Pancreas (tissue), 10 donors: Measurements from ENCODE around the gene NLRP11. TPM values are rescaled to one million over a fixed set of nuclear protein-coding genes. Genes with fewer than 3 reads are reported as not detected.

Experiments used
- ATAC-seq, 4 donors: fragments of 200-7000 bp; cut with Tn5 transposase; one replicate each; pipeline versions ENCODE4 v1.8.0 to v1.9.1; 2020; ENCODE audit warnings: mild to moderate bottlenecking in 4 of 4, moderate library complexity in 4 of 4
- DNase-seq, 6 donors: peaks; one replicate each; pipeline ENCODE4 v3.0.0-alpha.2; 2020
- FAIRE-seq: peaks from 2 replicates; lab custom pipeline; 2012; peaks lifted over from hg19 to GRCh38; lab: Jason Lieb, UNC
- H3K27ac ChIP-seq, 4 donors: fragments of 200-600 bp; sonication (generic); 1 replicate in 3 of 4; 2 replicates in 1 of 4; pipeline versions ENCODE4 v1.5.0 to v1.8.0; 2020
- H3K27me3 ChIP-seq, 4 donors: fragments of 200-600 bp; one replicate each; pipeline ENCODE4 v1.8.0; 2021
- H3K36me3 ChIP-seq, 3 donors: fragments of 200-600 bp; sonication (generic) in 1 of 3; one replicate each; pipeline versions ENCODE4 v1.5.0 to v1.8.0; 2020 to 2021
- H3K4me1 ChIP-seq, 3 donors: fragments of 200-600 bp; one replicate each; pipeline ENCODE4 v1.8.0; 2021
- H3K4me3 ChIP-seq, 4 donors: fragments of 200-600 bp; sonication (generic) in 2 of 4; one replicate each; pipeline versions ENCODE4 v1.5.0 to v1.8.0; 2020 to 2021
- H3K9me3 ChIP-seq, 4 donors: fragments of 200-600 bp; one replicate each; pipeline ENCODE4 v1.8.0; 2021
- CTCF ChIP-seq, 4 donors: fragments of 200-600 bp; sonication (generic) in 3 of 4; IDR thresholded peaks; one replicate each; pipeline versions ENCODE4 v1.5.0 to v1.8.0; 2021; ENCODE audit warnings: antibody characterized with exemption in 4 of 4
- WGBS, 2 donors: extraction: QIAGEN DNeasy Blood & Tissue Kit; methylation state at CpG; one replicate each; pipeline ENCODE4 v1.1.7; 2013; 5-methylcytosine and 5-hydroxymethylcytosine counted together
- intact Hi-C, 3 donors: fragments of 100-400 bp; cut with DNase I; formaldehyde crosslinking; loops; one replicate each; pipeline versions ENCODE4 v1.11.1 to v1.14.2; 2022
- polyA plus RNA-seq, 2 donors: library from polyadenylated mRNA; stranded (reverse); fragments of 200-250 nt; gene quantifications; one replicate each; pipeline ENCODE4 v1.2.3, GENCODE V29; 2013
- total RNA-seq, 6 donors: library from RNA; stranded (reverse); fragmentation: NEBNext Ultra II Directional in 4 of 6; extraction: Animal tissue kit (Norgen Biotek cat#: 25700) in 4 of 6; gene quantifications; one replicate each; pipeline versions ENCODE4 v1.2.1 to v1.2.4, GENCODE V29; 2021 to 2023
- donor health status: healthy with polysubstance abuse.
- donor health status: DM: no; HTN: no; CAD: no; lungs with moderate emphysema.
- donor health status: DM: no; HTN: no; CAD: no.
- donor health status: control.
- donor health status: control.
- donor health status: Bipolar disorder and iron deficiency.
- donor health status: DM: yes; HTN: yes; CAD: no.
- donor health status: DM: no; HTN: no; CAD: no.
- donor health status: DM: no; HTN: no; CAD: no.
- donor health status: DM: yes; HTN: yes; CAD: no.

NLRP11 gene
- total and polyA plus RNA-seq, 8 donors = 0.04 to 0.22 (median 0.09) TPM; not detected in 1

- ATAC-seq = no peak
- no peaks in the 10 kb centered on the region for H3K36me3 ChIP-seq
- no peak overlapping the region for H3K27ac ChIP-seq
- no peak for FAIRE-seq
- H3K27me3 ChIP-seq = peaks cover 0 to 6% (median 0%) of the 10 kb centered on the region in 4 donors
- no peaks in the 10 kb centered on the region for H3K9me3 ChIP-seq
- WGBS, 2 donors = 27 to 31% methylated on average over 4 of the region's 4 CpGs
- no peak for DNase-seq
- no peak overlapping the region for H3K4me3 ChIP-seq
- intact Hi-C loops = no loop called here
- TF ChIP-seq CTCF (IDR thresholded peaks at IDR 0.05) = no peak
- H3K4me1 ChIP-seq = no peaks in the 10 kb centered on the region
These were observed 7.1 kb upstream of the NLRP11 start for GRCh38 chr19:55838906-55839305.

DNA sequence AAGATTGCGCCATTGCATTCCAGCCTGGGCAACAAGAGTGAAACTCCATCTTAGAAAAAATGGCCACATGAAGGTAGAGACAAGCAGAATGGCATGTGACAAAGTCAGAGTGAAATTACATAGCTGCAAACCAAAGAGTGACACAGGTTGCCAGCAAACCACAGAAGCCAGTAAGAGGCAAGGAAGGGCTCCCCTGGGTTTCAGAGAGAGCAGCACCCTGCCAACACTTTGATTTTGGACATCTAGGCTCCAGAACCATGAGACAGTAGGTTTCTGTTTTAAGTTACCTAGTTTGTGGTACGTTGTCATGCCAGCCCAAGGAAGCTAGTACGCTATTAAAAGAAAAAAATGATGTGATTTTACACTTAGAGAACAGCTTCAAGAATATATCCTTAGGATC, 6.5 kb upstream of the NLRP11 start:
- no peak for TF ChIP-seq CTCF (IDR thresholded peaks at IDR 0.05)
- Histone ChIP-seq H3K27ac (no peak overlapping the region), H3K27me3 (peaks cover 0 to 7% (median 0%) of the 10 kb centered on the region in 4 donors), H3K4me3 (no peak overlapping the region), H3K4me1 (no peaks in the 10 kb centered on the region), H3K9me3 (no peaks in the 10 kb centered on the region), H3K36me3 (no peaks in the 10 kb centered on the region)
- intact Hi-C loops = no loop called here
- FAIRE-seq = no peak
- WGBS, 2 donors = 59 to 75% methylated on average over 3 of the region's 3 CpGs
- ATAC-seq = no peak
- no peak for DNase-seq

DNA sequence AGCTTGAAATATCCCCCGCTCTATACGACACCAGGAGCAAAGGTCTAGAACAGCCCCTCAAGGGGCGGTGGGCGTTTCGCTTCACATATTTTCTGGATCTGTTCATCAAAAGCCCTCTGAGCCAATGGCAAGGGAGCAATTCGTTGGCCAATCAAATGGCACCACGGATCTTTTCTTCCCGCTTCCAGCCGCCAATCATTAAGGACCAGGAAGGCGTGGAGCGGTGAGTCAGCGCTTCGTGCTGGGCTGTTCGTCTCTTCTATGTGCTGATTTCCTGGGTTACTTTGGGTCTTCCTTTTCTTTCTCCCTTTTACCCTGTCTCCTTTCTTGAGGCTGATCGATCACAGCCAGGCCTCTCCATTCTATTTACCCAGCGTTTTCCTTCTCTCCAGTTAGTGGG, 4.5 kb upstream of the NLRP11 start, which contains the start of gene NLRP4:
Gene NLRP4, plus strand, starts transcription at position 201 of the 400 bp plus-strand sequence. CDS start 15,541 bp downstream, outside the sequence.
- FAIRE-seq = no peak
- H3K36me3 ChIP-seq = no peaks in the 10 kb centered on the region
- ATAC-seq = no peak
- intact Hi-C loops = no loop called here
- no peaks in the 10 kb centered on the region for H3K9me3 ChIP-seq
- peaks cover 0 to 9% (median under 1%) of the 10 kb centered on the region in 4 donors for H3K27me3 ChIP-seq
- DNase-seq = no peak
- H3K27ac ChIP-seq = no peak within 1 kb of the TSS
- H3K4me3 ChIP-seq = no peak within 1 kb of the TSS
- 78 to 85% methylated on average over 16 of the region's 16 CpGs for WGBS, 2 donors
- TF ChIP-seq CTCF (IDR thresholded peaks at IDR 0.05) = no peak
- no peaks in the 10 kb centered on the region for H3K4me1 ChIP-seq

- 31 to 49% methylated on average over 4 of the region's 4 CpGs for WGBS, 2 donors
- Histone ChIP-seq H3K27me3 (peaks cover 0 to 9% (median 2%) of the 10 kb centered on the region in 4 donors), H3K4me3 (no peak overlapping the region), H3K9me3 (no peaks in the 10 kb centered on the region), H3K27ac (no peak overlapping the region), H3K4me1 (no peaks in the 10 kb centered on the region), H3K36me3 (no peaks in the 10 kb centered on the region)
- ATAC-seq (no peak), FAIRE-seq (no peak), DNase-seq (no peak)
- no peak for TF ChIP-seq CTCF (IDR thresholded peaks at IDR 0.05)
- intact Hi-C loops = no loop called here
These were observed 877 bp upstream of the NLRP11 start for GRCh38 chr19:55832676-55833075.

- FAIRE-seq (no peak), DNase-seq (no peak), ATAC-seq (no peak)
- TF ChIP-seq CTCF (IDR thresholded peaks at IDR 0.05) = no peak
- peaks cover 0 to 4% (median 2%) of the 10 kb centered on the region in 4 donors for H3K27me3 ChIP-seq
- no peak overlapping the region for H3K27ac ChIP-seq
- no peaks in the 10 kb centered on the region for H3K36me3 ChIP-seq
- no peaks in the 10 kb centered on the region for H3K9me3 ChIP-seq
- H3K4me3 ChIP-seq = no peak overlapping the region
- intact Hi-C loops = no loop called here
- H3K4me1 ChIP-seq = no peaks in the 10 kb centered on the region
- 55 to 76% methylated on average over 5 of the region's 5 CpGs for WGBS, 2 donors
These were observed 1.1 kb downstream of the NLRP11 start for GRCh38 chr19:55830656-55831055.
